Right lobe of liver (tissue), 6 donors: Measurements from ENCODE around the gene OR51G2. TPM values are rescaled to one million over a fixed set of nuclear protein-coding genes. Genes with fewer than 3 reads are reported as not detected.

Experiments
- ATAC-seq, 4 donors: fragments of 200-7000 bp; cut with Tn5 transposase; one replicate each; pipeline ENCODE4 v1.9.1; 2020; ENCODE audit warnings: mild to moderate bottlenecking in 4 of 4, moderate library complexity in 4 of 4
- DNase-seq, 3 donors: peaks; one replicate each; pipeline ENCODE4 v3.0.0-alpha.2; 2020
- H3K27ac ChIP-seq, 3 donors: fragments of 200-600 bp; one replicate each; pipeline ENCODE4 v1.8.0; 2022
- H3K27me3 ChIP-seq, 2 donors: fragments of 200-600 bp; one replicate each; pipeline ENCODE4 v1.8.0; 2022
- H3K36me3 ChIP-seq, 4 donors: fragments of 200-600 bp; sonication (generic) in 1 of 4; one replicate each; pipeline versions ENCODE4 v1.5.1 to v1.8.0; 2017 to 2022; ENCODE audit warnings: control low read depth in 1 of 4
- H3K4me1 ChIP-seq, 4 donors: fragments of 200-600 bp; sonication (generic) in 1 of 4; one replicate each; pipeline versions ENCODE4 v1.5.1 to v1.8.0; 2017 to 2022; ENCODE audit warnings: control low read depth in 1 of 4
- H3K4me3 ChIP-seq, 3 donors: fragments of 200-600 bp; one replicate each; pipeline ENCODE4 v1.8.0; 2022
- H3K9me3 ChIP-seq, 4 donors: fragments of 200-600 bp; sonication (generic) in 1 of 4; one replicate each; pipeline versions ENCODE4 v1.5.1 to v1.8.0; 2017 to 2022; ENCODE audit warnings: control low read depth in 1 of 4
- POLR2A ChIP-seq: fragments of 450-650 bp; IDR thresholded peaks from one replicate; pipeline ENCODE4 v1.6.1; 2017; ENCODE audit warnings: antibody characterized with exemption, mild to moderate bottlenecking
- WGBS: methylation state at CpG from one replicate; pipeline ENCODE4 v1.1.6; 2018; ENCODE audit warnings: low coverage, low lambda C conversion rate; ENCODE audit not compliant: insufficient coverage; ENCODE audit errors: missing lambda C conversion rate; 5-methylcytosine and 5-hydroxymethylcytosine counted together
- intact Hi-C, 2 donors: fragments of 100-400 bp; cut with DNase I; formaldehyde crosslinking; loops; one replicate each; pipeline versions ENCODE4 v1.11.2 to v1.14.1; 2022
- total RNA-seq, 6 experiments: library from RNA; depleted of rRNA in 2 of 6; stranded (reverse); fragments of >200 nt in 2 of 6; fragmentation: NEBNext Ultra II Directional in 3 of 6; extraction: Animal tissue kit (Norgen Biotek cat#: 25700) in 3 of 6; gene quantifications; one replicate each; pipeline versions ENCODE4 v1.1.0 to v1.2.4, GENCODE V29; 2016 to 2023
- TF ChIP-seq, protein P1 (sequence below), 4 donors: fragments of 200-600 bp in 3 of 4; fragments of 450-650 bp in 1 of 4; IDR thresholded peaks; one replicate each; pipeline versions ENCODE4 v1.5.1 to v1.8.0; 2016 to 2022; ENCODE audit warnings: antibody characterized with exemption in 4 of 4, mild to moderate bottlenecking in 2 of 4
- donor health status: DM: no; HTN: yes; CAD: no.
- donor health status: DM: no; HTN: no; CAD: no.
- donor health status: DM: no; HTN: no; CAD: no.
- donor health status: DM: no; HTN: yes; CAD: no.
- donor health status: DM: no; HTN: yes; CAD: no.

The OR51G2 gene
- total RNA-seq, 6 experiments from 2014 or later = not detected

DNA sequence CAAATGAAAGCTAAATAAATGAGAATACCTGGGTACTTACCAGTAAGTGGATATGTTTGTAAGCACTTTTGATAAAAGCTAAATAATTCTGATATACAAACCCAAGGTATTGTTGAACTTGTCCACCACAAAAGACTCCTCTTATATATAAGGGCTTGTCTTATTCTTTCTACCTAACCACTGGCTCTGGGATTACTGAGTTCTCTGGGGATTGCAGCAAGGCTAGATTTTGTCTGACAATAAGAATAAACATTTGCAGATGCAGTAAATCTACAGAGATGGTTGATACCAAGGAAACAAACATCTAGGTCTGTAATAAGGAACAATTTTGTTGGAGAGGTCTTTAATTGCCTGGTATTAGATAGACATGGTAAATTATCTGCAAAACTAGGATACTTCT lies 28.4 kb upstream of the OR51G2 start, which contains the start of gene OR51A4:
Gene OR51A4 (minus strand): TSS at position 101 of the 400 bp plus-strand sequence. CDS start 505 bp downstream, outside the sequence.
- ATAC-seq (no peak), DNase-seq (no peak)
- Histone ChIP-seq H3K9me3 (no peaks in the 10 kb centered on the region), H3K4me1 (no peaks in the 10 kb centered on the region), H3K36me3 (no peaks in the 10 kb centered on the region), H3K27ac (no peak within 1 kb of the TSS), H3K4me3 (no peak within 1 kb of the TSS), H3K27me3 (no peaks in the 10 kb centered on the region)
- TF ChIP-seq, protein P1, sequence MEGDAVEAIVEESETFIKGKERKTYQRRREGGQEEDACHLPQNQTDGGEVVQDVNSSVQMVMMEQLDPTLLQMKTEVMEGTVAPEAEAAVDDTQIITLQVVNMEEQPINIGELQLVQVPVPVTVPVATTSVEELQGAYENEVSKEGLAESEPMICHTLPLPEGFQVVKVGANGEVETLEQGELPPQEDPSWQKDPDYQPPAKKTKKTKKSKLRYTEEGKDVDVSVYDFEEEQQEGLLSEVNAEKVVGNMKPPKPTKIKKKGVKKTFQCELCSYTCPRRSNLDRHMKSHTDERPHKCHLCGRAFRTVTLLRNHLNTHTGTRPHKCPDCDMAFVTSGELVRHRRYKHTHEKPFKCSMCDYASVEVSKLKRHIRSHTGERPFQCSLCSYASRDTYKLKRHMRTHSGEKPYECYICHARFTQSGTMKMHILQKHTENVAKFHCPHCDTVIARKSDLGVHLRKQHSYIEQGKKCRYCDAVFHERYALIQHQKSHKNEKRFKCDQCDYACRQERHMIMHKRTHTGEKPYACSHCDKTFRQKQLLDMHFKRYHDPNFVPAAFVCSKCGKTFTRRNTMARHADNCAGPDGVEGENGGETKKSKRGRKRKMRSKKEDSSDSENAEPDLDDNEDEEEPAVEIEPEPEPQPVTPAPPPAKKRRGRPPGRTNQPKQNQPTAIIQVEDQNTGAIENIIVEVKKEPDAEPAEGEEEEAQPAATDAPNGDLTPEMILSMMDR (IDR thresholded peaks at IDR 0.05) = no peak
- no peak for TF ChIP-seq POLR2A
- intact Hi-C loops = no loop called here

DNA sequence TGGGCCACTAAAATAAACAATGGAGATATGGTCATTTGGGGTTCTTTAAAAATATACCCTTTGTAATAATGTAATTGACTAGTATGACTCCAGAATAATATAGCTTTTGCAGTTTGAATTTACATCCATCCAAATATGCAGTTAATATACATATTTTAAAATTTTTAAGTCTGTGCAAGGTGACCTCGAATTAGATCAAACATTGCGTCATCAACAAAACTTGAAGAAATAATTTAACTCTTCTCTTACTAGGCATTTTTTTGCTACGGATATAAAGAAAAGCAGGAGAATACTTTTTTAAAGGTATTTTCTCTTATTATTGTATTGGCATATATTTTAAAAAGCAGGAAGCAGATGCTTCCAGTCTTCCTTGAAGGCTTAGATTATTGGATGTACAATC lies 17.6 kb upstream of the OR51G2 start:
- H3K27ac ChIP-seq = no peak overlapping the region
- H3K27me3 ChIP-seq = no peaks in the 10 kb centered on the region
- 47% methylated on average over 3 of the region's 3 CpGs for WGBS
- intact Hi-C loops = no loop called here
- DNase-seq = no peak
- no peaks in the 10 kb centered on the region for H3K4me1 ChIP-seq
- H3K36me3 ChIP-seq = no peaks in the 10 kb centered on the region
- no peak for ATAC-seq
- no peak for TF ChIP-seq POLR2A
- TF ChIP-seq, protein P1 (IDR thresholded peaks at IDR 0.05) = no peak
- no peak overlapping the region for H3K4me3 ChIP-seq
- H3K9me3 ChIP-seq = no peaks in the 10 kb centered on the region

DNA sequence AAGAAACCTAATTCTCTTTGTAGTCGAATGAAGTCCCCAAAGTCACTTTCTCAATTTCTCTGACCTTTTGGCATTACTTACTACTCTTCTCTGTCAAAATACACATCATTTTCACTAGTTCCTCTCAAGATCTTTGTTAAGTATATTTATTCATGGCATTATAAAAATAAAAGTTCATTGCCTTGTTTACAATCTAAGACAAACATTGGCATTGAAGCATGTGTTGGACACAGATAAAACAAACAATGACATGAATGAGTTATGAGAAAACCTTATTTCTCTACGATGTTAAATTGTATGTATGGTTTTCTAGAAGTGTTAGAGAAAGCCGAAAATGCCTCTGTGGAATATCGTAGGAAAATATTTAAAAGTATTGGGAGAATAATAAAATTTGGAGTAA lies 13.6 kb upstream of the OR51G2 start:
- Histone ChIP-seq H3K27me3 (no peaks in the 10 kb centered on the region), H3K27ac (no peak overlapping the region), H3K4me3 (no peak overlapping the region), H3K9me3 (no peaks in the 10 kb centered on the region), H3K36me3 (no peaks in the 10 kb centered on the region), H3K4me1 (no peaks in the 10 kb centered on the region)
- intact Hi-C loops = no loop called here
- DNase-seq = no peak
- 40% methylated on average over 4 of the region's 4 CpGs for WGBS
- ATAC-seq = no peak
- TF ChIP-seq, protein P1 (IDR thresholded peaks at IDR 0.05) = no peak
- TF ChIP-seq POLR2A = no peak

DNA sequence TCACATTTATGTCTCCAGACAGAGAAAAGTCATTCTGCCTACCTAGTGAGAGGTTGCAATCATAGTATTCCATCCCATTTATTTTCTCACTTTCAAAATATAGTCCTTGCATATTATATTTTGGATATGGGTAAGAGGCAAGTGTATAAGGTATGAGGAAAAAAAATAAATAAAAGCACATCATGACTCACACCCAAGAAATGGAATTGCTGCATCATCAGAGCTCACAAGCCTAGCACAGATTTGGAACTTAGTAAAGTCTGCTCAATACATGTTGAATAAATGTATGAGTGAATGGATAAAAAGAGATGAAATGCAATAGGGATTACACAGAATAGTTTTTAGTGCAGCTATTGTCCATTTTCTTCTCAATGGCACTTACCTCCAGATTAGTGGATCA lies 7.5 kb upstream of the OR51G2 start:
- no peak overlapping the region for H3K4me3 ChIP-seq
- intact Hi-C loops = no loop called here
- no peak overlapping the region for H3K27ac ChIP-seq
- H3K9me3 ChIP-seq = no peaks in the 10 kb centered on the region
- ATAC-seq (no peak), DNase-seq (no peak)
- H3K36me3 ChIP-seq = no peaks in the 10 kb centered on the region
- TF ChIP-seq, protein P1 (IDR thresholded peaks at IDR 0.05) = no peak
- TF ChIP-seq POLR2A = no peak
- no peaks in the 10 kb centered on the region for H3K4me1 ChIP-seq
- no peaks in the 10 kb centered on the region for H3K27me3 ChIP-seq

DNA sequence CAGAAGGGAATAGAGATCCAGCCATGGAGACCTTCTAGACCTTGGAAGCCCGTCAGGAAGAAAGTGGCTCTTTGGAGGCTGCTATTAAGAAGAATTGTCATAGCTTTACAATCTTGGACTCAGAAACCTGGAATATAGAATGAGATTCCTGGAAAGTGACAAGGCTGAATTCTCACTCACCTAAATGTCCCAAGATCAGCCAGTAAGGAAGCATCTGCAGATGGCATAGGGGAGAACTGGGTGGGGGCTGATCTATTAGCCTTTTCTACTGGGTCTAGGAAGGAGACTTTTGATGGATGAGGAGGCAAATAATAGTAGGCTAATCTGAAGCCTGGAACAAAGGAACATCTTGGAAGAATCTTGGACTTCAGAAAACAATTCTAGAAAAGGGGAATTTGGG lies 5.1 kb upstream of the OR51G2 start, which contains the start of gene OR51G1:
Gene OR51G1 (minus strand): TSS at position 101 of the 400 bp plus-strand sequence. CDS start 0 bp downstream, at position 101.
- intact Hi-C loops = no loop called here
- TF ChIP-seq, protein P1 (IDR thresholded peaks at IDR 0.05) = no peak
- no peak for TF ChIP-seq POLR2A
- no peaks in the 10 kb centered on the region for H3K4me1 ChIP-seq
- no peaks in the 10 kb centered on the region for H3K36me3 ChIP-seq
- H3K27ac ChIP-seq = no peak within 1 kb of the TSS
- DNase-seq (no peak), ATAC-seq (no peak)
- H3K4me3 ChIP-seq = no peak within 1 kb of the TSS
- H3K27me3 ChIP-seq = no peaks in the 10 kb centered on the region
- WGBS = 36% methylated on average over 1 of the region's 1 CpG
- no peaks in the 10 kb centered on the region for H3K9me3 ChIP-seq
